Psoas muscle (tissue), 8 donors: ENCODE measurements around the gene VAV2. TPM values are rescaled to one million over a fixed set of nuclear protein-coding genes. Genes with fewer than 3 reads are reported as not detected.

Source experiments
- ATAC-seq, 4 donors: fragments of 200-7000 bp; cut with Tn5 transposase; one replicate each; pipeline ENCODE4 v1.9.1; 2020; ENCODE audit warnings: moderate library complexity in 3 of 4, mild to moderate bottlenecking in 2 of 4
- DNase-seq, 2 donors: peaks; one replicate each; pipeline ENCODE4 v3.0.0-alpha.2; 2020
- H3K27ac ChIP-seq: fragments of 200-600 bp; one replicate; pipeline ENCODE4 v1.8.0; 2022
- H3K27me3 ChIP-seq, 3 donors: fragments of 200-600 bp in 1 of 3; one replicate each; pipeline versions ENCODE4 v1.6.1 to v1.8.0; 2013 to 2022; ENCODE audit warnings: low read length in 2 of 3, mild to moderate bottlenecking in 2 of 3, moderate library complexity in 1 of 3; ENCODE audit not compliant: insufficient read depth in 3 of 3
- H3K36me3 ChIP-seq, 2 donors: fragments of 200-600 bp in 1 of 2; one replicate each; pipeline versions ENCODE4 v1.6.1 to v1.8.0; 2013 to 2022; ENCODE audit warnings: low read depth in 1 of 2, mild to moderate bottlenecking in 1 of 2, moderate library complexity in 1 of 2; ENCODE audit not compliant: insufficient read depth in 1 of 2
- H3K4me1 ChIP-seq: fragments of 200-600 bp; one replicate; pipeline ENCODE4 v1.8.0; 2022
- H3K4me3 ChIP-seq: fragments of 200-600 bp; one replicate; pipeline ENCODE4 v1.8.0; 2022; ENCODE audit warnings: mild to moderate bottlenecking
- H3K9me3 ChIP-seq: fragments of 200-600 bp; one replicate; pipeline ENCODE4 v1.8.0; 2022
- WGBS, 3 donors: extraction: QIAGEN DNeasy Blood & Tissue Kit; methylation state at CpG; one replicate each; pipeline versions ENCODE4 v1.1.6 to v1.1.7; 2013; 5-methylcytosine and 5-hydroxymethylcytosine counted together
- intact Hi-C, 2 donors: fragments of 100-400 bp; cut with DNase I; formaldehyde crosslinking; loops; one replicate each; pipeline versions ENCODE4 v1.11.0 to v1.14.2; 2022
- polyA plus RNA-seq, 3 donors: library from polyadenylated mRNA; stranded (reverse); fragments of 200-250 nt; gene quantifications; one replicate each; pipeline ENCODE4 v1.2.3, GENCODE V29; 2013
- total RNA-seq, 4 donors: library from RNA; stranded (reverse); fragmentation: NEBNext Ultra II Directional in 2 of 4; extraction: Animal tissue kit (Norgen Biotek cat#: 25700) in 2 of 4; gene quantifications; one replicate each; pipeline versions ENCODE4 v1.2.1 to v1.2.4, GENCODE V29; 2021 to 2023
- TF ChIP-seq, protein P1 (sequence below): fragments of 200-600 bp; IDR thresholded peaks from one replicate; pipeline ENCODE4 v1.8.0; 2022; ENCODE audit warnings: antibody characterized with exemption
- donor health status: healthy with polysubstance abuse.
- donor health status: DM: no; HTN: no; CAD: no; lungs with moderate emphysema.
- donor health status: Bipolar disorder and iron deficiency.
- donor health status: healthy.
- donor health status: DM: yes; HTN: yes; CAD: no.
- donor health status: DM: no; HTN: no; CAD: no.
- donor health status: DM: no; HTN: no; CAD: no.
- donor health status: DM: yes; HTN: yes; CAD: no.

Gene VAV2
- total and polyA plus RNA-seq, 7 donors, result 0.70 to 2.9 (median 1.4) TPM

DNA sequence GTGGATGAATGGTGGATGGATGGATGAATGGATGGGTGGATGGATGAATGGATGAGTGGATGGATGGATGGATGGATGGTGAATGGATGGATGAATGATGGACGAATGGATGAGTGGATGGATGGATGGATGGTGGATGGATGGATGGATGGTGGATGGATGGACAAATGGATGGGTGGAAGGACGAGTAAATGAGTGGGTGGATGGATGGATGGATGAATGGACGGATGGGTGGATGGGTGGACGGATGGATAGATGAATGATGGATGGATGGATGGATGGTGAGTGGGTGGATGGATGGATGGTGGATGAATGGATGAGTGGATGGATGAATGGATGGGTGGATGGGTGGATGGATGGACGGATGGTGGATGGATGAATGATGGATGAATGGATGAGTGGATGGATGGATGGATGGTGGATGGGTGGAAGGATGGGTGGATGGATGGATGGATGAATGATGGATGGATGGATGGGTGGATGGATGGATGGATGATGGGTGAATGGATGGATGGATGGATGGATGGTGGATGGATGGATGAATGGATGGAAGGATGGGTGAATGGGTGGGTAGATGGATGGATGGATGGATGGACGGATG, 58.6 kb downstream of the VAV2 start:
- H3K4me3 ChIP-seq, result no peak overlapping the region
- TF ChIP-seq, protein P1, sequence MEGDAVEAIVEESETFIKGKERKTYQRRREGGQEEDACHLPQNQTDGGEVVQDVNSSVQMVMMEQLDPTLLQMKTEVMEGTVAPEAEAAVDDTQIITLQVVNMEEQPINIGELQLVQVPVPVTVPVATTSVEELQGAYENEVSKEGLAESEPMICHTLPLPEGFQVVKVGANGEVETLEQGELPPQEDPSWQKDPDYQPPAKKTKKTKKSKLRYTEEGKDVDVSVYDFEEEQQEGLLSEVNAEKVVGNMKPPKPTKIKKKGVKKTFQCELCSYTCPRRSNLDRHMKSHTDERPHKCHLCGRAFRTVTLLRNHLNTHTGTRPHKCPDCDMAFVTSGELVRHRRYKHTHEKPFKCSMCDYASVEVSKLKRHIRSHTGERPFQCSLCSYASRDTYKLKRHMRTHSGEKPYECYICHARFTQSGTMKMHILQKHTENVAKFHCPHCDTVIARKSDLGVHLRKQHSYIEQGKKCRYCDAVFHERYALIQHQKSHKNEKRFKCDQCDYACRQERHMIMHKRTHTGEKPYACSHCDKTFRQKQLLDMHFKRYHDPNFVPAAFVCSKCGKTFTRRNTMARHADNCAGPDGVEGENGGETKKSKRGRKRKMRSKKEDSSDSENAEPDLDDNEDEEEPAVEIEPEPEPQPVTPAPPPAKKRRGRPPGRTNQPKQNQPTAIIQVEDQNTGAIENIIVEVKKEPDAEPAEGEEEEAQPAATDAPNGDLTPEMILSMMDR, result no peak
- DNase-seq, result no peak
- H3K4me1 ChIP-seq, result no peaks in the 10 kb centered on the region
- peaks cover 0 to 50% (median 15%) of the 10 kb centered on the region in 3 donors for H3K27me3 ChIP-seq
- intact Hi-C loops, result no loop called here
- ATAC-seq, result no peak
- no peaks in the 10 kb centered on the region for H3K36me3 ChIP-seq
- H3K27ac ChIP-seq, result no peak overlapping the region
- no peaks in the 10 kb centered on the region for H3K9me3 ChIP-seq
- WGBS, 3 donors, result 80 to 89% (median 87%) methylated on average over 6 of the region's 6 CpGs

DNA sequence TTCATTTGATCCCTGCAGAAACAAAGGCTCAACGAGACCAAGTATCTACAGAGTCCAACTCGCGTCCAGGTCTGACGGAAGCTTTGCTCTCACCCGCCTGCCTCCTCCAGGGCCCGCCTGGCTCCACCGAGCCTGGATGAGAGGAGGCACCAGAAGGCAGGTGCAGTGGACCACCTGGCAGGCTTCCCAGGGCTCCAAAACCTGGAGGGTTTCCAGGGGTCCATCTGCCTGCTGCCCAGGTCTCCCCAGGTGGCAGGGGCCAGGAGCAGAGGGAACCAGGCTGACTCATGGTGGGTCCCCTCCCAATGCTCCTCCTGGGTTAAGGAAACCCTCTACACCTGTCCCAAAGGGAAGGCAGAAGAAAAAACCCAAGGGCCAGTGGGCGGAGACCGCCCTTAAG, 59.5 kb downstream of the VAV2 start:
- Histone ChIP-seq H3K36me3 (no peaks in the 10 kb centered on the region), H3K4me3 (no peak overlapping the region), H3K27ac (no peak overlapping the region), H3K9me3 (no peaks in the 10 kb centered on the region), H3K4me1 (no peaks in the 10 kb centered on the region), H3K27me3 (peaks cover 0 to 50% (median 15%) of the 10 kb centered on the region in 3 donors)
- TF ChIP-seq, protein P1, result no peak
- 52 to 74% (median 62%) methylated on average over 8 to 9 of the region's 9 CpGs for WGBS, 3 donors
- no peak for ATAC-seq
- intact Hi-C loops, result no loop called here
- DNase-seq, result no peak

DNA sequence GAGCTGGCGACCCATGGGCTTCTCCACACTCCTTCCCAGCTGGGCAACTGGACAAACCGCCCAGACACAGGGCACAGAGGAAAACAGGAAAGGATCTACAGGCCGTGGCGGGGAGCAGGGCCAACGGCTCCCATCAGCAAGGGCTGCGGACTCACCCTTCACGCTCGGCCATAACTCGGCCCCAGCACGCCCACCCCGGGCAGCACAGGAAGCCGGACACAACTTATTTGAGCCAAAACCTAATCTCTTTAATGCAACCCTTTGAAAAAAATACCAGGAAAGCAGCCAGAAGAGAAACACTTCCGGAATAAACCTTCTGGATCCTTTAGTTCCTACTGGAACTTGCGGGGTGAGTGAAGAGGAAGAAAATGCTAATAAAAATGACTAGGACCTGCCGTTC, 59.9 kb downstream of the VAV2 start:
- Histone ChIP-seq H3K9me3 (no peaks in the 10 kb centered on the region), H3K4me1 (no peaks in the 10 kb centered on the region), H3K4me3 (no peak overlapping the region), H3K27me3 (peaks cover 0 to 50% (median 12%) of the 10 kb centered on the region in 3 donors), H3K27ac (no peak overlapping the region), H3K36me3 (no peaks in the 10 kb centered on the region)
- ATAC-seq (no peak), DNase-seq (no peak)
- TF ChIP-seq, protein P1, result no peak
- 17 to 45% (median 22%) methylated on average over 15 of the region's 15 CpGs for WGBS, 3 donors
- intact Hi-C loops, result no loop called here

DNA sequence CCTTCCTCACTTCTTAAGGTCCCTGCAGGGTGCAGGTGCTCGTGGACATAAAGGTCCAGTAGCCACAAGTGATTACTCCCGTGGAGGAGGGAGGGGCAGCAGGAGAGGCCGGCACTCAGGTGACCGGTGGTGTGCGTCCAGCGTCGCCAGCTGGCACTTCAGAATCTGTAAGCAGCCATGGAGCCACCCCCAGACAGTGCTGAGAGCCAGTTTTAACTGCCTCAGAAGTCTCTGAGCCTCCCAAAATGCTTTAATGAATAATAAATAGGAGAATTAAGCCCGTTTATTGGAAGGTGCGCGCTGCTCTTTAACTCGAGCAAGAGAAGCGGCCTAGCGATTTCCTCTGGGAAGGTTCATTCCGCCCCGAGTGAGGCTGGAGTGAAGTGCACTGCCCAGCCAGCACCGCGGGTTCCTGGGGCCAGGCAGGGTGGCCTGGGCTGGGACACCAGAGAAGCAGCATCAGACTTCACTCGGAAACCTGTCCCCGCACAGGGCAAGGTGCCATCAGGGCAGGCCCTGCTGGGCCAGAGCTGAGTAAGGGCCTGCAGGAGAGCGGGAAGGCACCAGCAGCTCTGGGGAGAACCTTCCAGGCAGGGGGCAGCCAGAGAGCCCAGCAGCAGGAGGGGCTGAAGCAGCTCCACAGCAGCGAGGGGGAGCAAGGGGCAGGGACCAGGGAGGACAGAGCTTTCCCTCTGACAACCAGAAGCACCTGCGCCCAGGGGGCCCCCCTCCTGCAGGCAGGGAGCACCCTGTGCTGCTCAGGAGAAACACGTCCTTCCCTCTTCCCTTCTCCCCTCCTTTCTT, 61.2 kb downstream of the VAV2 start:
- Histone ChIP-seq H3K27me3 (peaks cover 0 to 47% (median 11%) of the 10 kb centered on the region in 3 donors), H3K36me3 (no peaks in the 10 kb centered on the region), H3K27ac (no peak overlapping the region), H3K4me1 (no peaks in the 10 kb centered on the region), H3K9me3 (no peaks in the 10 kb centered on the region), H3K4me3 (no peak overlapping the region)
- ATAC-seq, result no peak
- intact Hi-C loops, result no loop called here
- 64 to 72% (median 66%) methylated on average over 22 to 23 of the region's 23 CpGs for WGBS, 3 donors
- TF ChIP-seq, protein P1, result no peak
- DNase-seq, result no peak
